Dendritic cell treated with granulocyte-macrophage colony-stimulating factor and Interleukin-4, amounts not matched to agents 40 ng/mL and 50 ng/mL, for 4 days (primary cell): Measurements from ENCODE around the gene VDR.

Experiments
- H3K27ac Mint-ChIP-seq: one replicate; pipeline ENCODE4 v1.8.0; 2022; ENCODE audit warnings: mild to moderate bottlenecking, mixed read lengths
- H3K27me3 Mint-ChIP-seq: one replicate; pipeline ENCODE4 v1.8.0; 2022; ENCODE audit warnings: mild to moderate bottlenecking, mixed read lengths
- H3K36me3 Mint-ChIP-seq: one replicate; pipeline ENCODE4 v1.8.0; 2022; ENCODE audit warnings: low read depth, mixed read lengths
- H3K4me1 Mint-ChIP-seq: one replicate; pipeline ENCODE4 v1.8.0; 2022; ENCODE audit warnings: low read depth, mixed read lengths
- H3K4me3 Mint-ChIP-seq: one replicate; pipeline ENCODE4 v1.8.0; 2022; ENCODE audit warnings: mild to moderate bottlenecking, moderate library complexity, mixed read lengths
- H3K9me3 Mint-ChIP-seq: one replicate; pipeline ENCODE4 v1.8.0; 2022; ENCODE audit warnings: mixed read lengths
- intact Hi-C: fragments of 100-400 bp; cut with micrococcal nuclease; formaldehyde crosslinking; loops from one replicate; pipeline ENCODE4 v1.15.0; 2022

Gene VDR

GRCh38 chr12:47802312-47802711 lies 102.5 kb downstream of the VDR start:
- H3K27me3 Mint-ChIP-seq, result no peaks in the 10 kb centered on the region
- H3K9me3 Mint-ChIP-seq, result no peaks in the 10 kb centered on the region
- H3K4me1 Mint-ChIP-seq, result peaks cover 86% of the 10 kb centered on the region
- H3K4me3 Mint-ChIP-seq, result peak overlapping the region; percentile 17
- peaks cover 27% of the 10 kb centered on the region for H3K36me3 Mint-ChIP-seq
- intact Hi-C loops, result no loop called here
- peak overlapping the region; percentile 84 for H3K27ac Mint-ChIP-seq

DNA sequence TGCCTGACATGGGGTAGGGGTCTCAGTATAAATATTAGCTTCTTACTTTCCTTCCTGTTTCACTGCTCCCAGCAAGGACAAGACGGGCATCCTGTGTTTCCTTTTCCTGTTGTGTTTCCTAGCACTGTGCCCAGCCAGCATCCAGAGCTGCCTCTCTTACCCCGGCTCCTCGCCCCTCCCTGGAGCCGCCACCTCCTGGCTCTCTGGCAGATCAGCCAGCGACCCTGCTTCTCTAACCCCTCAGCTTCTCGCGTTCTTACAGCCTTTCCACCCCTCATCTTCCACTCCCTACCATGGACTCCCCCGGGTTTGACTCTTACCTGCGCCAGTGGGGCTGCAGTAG lies 102.9 kb downstream of the VDR start:
- peak overlapping the region; percentile 84 for H3K27ac Mint-ChIP-seq
- H3K9me3 Mint-ChIP-seq, result no peaks in the 10 kb centered on the region
- H3K4me3 Mint-ChIP-seq, result peak overlapping the region; percentile 17
- peaks cover 31% of the 10 kb centered on the region for H3K36me3 Mint-ChIP-seq
- intact Hi-C loops, result loop anchor here (2.0 kb wide), 1 partner anchor 35 kb away; no protein-coding TSS in a partner anchor
- no peaks in the 10 kb centered on the region for H3K27me3 Mint-ChIP-seq
- peaks cover 82% of the 10 kb centered on the region for H3K4me1 Mint-ChIP-seq

DNA sequence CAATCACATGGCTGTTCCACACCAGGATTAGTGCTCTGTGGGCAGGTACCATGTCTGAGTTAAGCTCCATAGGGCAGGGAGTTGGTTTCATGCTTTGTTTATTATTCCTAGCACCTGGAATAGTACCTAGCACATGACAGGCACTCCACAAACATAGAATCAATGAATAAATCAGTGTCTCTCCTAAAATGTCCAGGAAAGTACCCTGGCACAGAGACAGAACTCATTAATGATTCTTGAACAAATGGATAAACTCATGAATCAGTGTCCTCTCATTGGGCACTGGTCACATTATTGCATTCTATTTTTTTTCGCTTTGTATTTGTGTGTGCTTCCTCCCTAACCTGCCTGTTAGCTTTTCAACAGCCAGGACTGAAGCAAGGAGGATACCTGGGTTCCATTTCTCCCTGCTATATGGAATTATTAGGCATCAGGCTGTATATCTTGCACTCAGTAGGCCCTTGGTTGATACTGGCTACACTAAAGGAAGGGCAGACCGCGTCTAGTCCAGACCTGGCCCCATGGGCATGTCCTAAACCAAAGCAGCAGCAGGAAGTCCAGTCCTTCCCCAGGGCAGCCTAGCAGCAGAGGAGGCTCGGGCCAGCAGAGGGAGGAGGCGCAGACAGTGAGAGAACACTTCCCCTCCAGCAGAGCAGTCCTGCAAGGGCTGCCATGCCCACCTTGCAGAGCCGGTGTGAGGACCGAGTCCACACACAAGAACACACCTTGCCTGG lies 103.5 kb downstream of the VDR start:
- Mint-ChIP-seq H3K9me3 (no peaks in the 10 kb centered on the region), H3K27ac (peak overlapping the region; percentile 84), H3K4me1 (peaks cover 76% of the 10 kb centered on the region), H3K4me3 (no peak overlapping the region), H3K36me3 (peaks cover 37% of the 10 kb centered on the region), H3K27me3 (no peaks in the 10 kb centered on the region)
- intact Hi-C loops, result loop anchor here (2.0 kb wide), 1 partner anchor 35 kb away; no protein-coding TSS in a partner anchor

GRCh38 chr12:47800582-47800981 lies 104.2 kb downstream of the VDR start:
- H3K4me1 Mint-ChIP-seq, result peaks cover 72% of the 10 kb centered on the region
- intact Hi-C loops, result loop anchor here (2.0 kb wide), 1 partner anchor 36 kb away; no protein-coding TSS in a partner anchor
- H3K9me3 Mint-ChIP-seq, result no peaks in the 10 kb centered on the region
- H3K27me3 Mint-ChIP-seq, result no peaks in the 10 kb centered on the region
- no peak overlapping the region for H3K4me3 Mint-ChIP-seq
- peaks cover 43% of the 10 kb centered on the region for H3K36me3 Mint-ChIP-seq
- peak overlapping the region; percentile 84 for H3K27ac Mint-ChIP-seq

DNA sequence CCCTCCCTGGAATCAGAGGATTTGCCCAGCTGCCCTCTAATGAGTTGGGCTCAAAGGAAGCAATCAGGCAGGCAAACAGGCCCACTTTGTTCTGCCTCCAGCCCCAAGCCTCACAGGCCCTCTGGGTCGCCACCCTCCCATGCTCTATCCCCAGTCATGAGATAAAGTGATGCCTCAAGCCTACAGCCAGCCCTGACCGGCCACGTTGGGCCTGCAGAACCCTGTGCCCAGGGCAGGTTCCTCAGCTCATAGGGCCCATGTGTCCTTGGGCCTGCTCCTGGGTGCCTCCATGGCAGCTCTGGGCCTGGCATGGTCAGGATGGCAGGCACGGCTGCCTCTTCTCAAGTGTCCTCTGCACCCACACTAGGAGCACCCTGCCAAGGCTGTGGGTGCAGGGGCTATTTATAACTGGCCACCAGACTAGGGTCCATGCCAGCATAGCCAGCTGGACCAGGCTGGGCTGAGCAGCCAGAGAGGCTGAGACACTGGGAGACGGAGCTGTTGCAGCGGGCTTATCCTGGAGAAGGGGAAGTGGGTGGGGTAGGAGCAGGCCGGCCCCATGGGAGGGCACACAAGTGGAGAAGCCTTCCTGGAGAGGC lies 105.3 kb downstream of the VDR start:
- H3K27ac Mint-ChIP-seq, result peak overlapping the region; percentile 31
- peaks cover 43% of the 10 kb centered on the region for H3K36me3 Mint-ChIP-seq

DNA sequence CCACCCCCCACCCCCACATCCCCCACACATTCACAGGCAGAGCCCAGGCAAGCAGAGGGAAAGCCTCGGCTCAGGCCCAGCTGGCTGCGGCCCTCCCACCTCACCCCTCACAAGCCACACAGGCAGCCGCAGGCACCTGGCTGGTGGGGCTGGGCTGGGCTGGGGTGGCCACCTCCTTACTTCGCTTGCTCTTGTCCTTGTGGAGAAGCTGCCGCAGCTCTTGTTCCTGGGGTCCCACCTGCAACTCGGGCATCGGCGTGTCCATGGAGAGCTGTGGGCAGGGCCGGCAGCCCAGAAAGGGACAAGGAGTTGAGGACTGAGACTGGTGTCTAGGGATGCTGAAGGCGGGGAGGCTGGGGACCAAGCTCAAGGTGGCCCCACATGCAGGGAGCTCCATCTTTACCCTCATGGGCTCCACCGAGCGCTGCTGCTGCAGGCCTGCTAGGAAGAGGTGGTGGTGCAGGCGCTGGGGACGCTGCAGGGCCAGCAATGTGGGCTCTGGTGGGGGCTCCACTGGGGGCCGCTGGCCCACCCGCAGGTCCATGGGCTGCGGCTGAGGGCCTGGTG lies 106.3 kb downstream of the VDR start:
- peaks cover 50% of the 10 kb centered on the region for H3K4me1 Mint-ChIP-seq
- H3K4me3 Mint-ChIP-seq, result no peak overlapping the region
- H3K27me3 Mint-ChIP-seq, result no peaks in the 10 kb centered on the region
- intact Hi-C loops, result no loop called here
- no peaks in the 10 kb centered on the region for H3K9me3 Mint-ChIP-seq
- peaks cover 53% of the 10 kb centered on the region for H3K36me3 Mint-ChIP-seq
- H3K27ac Mint-ChIP-seq, result no peak overlapping the region

More for the DNA sequence above, 105.3 kb downstream of the VDR start:
- Mint-ChIP-seq H3K9me3 (no peaks in the 10 kb centered on the region), H3K4me3 (no peak overlapping the region), H3K27me3 (no peaks in the 10 kb centered on the region), H3K4me1 (peaks cover 60% of the 10 kb centered on the region)
- intact Hi-C loops, result no loop called here

- Mint-ChIP-seq H3K27ac (no peak overlapping the region), H3K36me3 (peaks cover 63% of the 10 kb centered on the region), H3K4me1 (peaks cover 40% of the 10 kb centered on the region), H3K27me3 (no peaks in the 10 kb centered on the region), H3K4me3 (no peak overlapping the region), H3K9me3 (no peaks in the 10 kb centered on the region)
- intact Hi-C loops, result no loop called here
Observed at GRCh38 chr12:47797441-47797840, 107.4 kb downstream of the VDR start.

GRCh38 chr12:47795814-47796411 lies 108.9 kb downstream of the VDR start:
- Mint-ChIP-seq H3K4me1 (peaks cover 30% of the 10 kb centered on the region), H3K4me3 (no peak overlapping the region), H3K9me3 (no peaks in the 10 kb centered on the region), H3K27ac (no peak overlapping the region), H3K27me3 (no peaks in the 10 kb centered on the region), H3K36me3 (peaks cover 78% of the 10 kb centered on the region)
- intact Hi-C loops, result no loop called here

DNA sequence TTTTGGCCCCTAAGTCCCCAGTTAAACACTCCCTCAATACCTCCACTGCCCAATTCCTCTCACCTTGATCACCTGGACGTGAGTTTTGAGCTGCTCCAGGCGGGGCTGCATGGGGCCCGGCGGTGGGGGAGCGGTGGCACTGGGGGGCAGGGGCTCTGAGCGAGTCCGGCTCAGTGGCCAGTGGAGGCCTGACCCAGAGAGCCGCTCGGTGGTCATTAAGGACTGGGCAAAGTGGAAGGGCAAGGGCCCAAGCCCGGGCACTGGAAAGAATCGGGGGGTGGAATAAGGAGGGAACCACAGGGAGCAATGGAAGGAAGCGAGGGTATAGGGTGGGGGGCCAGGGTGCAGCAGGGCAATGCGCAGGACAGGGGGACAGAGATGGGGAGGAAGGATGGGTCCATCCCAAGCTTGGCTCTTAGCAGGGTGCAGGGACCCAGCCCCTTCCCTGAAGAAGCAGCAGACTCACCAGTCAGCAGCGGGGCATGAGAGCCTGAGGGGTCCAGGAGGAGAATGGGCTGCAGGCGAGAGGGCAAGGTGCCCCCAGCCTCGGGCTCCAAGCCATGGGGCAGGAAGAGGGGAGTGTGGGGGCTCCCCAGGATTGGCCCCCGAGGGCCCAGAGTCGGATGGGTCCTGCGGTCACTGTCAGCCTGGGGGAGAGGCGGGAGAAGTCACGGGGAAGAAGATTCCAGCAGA lies 109.5 kb downstream of the VDR start:
- Mint-ChIP-seq H3K4me3 (no peak overlapping the region), H3K27me3 (no peaks in the 10 kb centered on the region), H3K4me1 (peaks cover 30% of the 10 kb centered on the region), H3K36me3 (peaks cover 85% of the 10 kb centered on the region), H3K9me3 (no peaks in the 10 kb centered on the region), H3K27ac (no peak overlapping the region)
- intact Hi-C loops, result no loop called here

DNA sequence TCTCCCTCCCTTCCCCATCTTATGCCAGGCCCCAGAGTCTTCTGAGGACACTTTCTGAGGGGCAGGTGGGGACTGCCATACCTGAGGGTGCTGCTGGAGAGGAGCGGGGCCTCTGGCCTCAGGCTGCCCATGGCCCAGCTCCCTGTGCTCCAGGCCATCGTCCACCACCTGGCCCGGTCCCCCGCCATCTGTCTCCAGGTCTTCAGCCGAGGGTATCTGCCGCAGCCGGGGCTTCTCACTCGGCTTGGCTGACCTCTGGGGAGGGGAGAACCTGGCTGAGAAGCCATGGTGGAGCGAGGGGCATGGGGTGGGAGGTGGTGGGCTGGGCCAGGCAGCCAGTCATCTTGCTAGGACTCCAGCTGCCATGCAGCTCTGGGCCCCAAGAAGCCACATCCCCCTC lies 110.1 kb downstream of the VDR start:
- Mint-ChIP-seq H3K9me3 (no peaks in the 10 kb centered on the region), H3K27ac (no peak overlapping the region), H3K4me1 (peaks cover 26% of the 10 kb centered on the region), H3K36me3 (peaks cover 91% of the 10 kb centered on the region), H3K27me3 (no peaks in the 10 kb centered on the region), H3K4me3 (no peak overlapping the region)
- intact Hi-C loops, result no loop called here

DNA sequence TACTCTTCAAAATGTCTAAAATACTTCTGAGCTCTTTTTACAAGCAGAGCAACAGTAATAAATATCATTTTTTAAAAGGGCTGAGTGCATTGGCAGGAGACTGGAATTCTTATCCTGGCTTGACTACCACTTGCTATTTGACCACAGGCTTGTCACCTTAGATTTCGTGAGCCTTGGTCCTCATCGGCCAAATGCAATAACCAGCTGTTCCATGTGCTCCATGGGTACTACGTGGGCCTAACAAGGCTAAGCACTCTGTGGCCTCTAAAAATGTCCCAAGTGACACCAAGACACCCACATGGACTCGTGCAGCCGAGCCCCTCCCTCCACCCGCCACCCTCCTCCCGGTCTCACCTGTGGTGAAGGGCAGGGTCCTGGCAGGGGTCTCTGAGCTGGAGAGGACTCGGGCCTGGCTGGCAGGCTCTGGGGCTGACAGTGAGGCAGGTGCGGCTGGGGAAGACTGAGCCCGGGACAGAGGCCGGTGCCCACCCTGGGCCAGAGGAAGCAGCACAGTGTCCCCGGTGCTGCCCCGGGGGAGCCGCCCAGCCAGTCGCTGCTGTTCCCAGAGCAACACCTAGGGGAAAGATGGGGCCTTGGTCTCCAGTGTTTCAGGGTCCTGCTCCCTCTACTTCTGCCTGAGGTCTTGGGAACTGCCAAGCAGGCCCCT lies 111.6 kb downstream of the VDR start:
- Mint-ChIP-seq H3K9me3 (no peaks in the 10 kb centered on the region), H3K4me3 (no peak overlapping the region), H3K36me3 (peaks cover 100% of the 10 kb centered on the region), H3K4me1 (peaks cover 18% of the 10 kb centered on the region), H3K27ac (no peak overlapping the region), H3K27me3 (no peaks in the 10 kb centered on the region)
- intact Hi-C loops, result no loop called here

- Mint-ChIP-seq H3K27me3 (no peaks in the 10 kb centered on the region), H3K36me3 (peaks cover 100% of the 10 kb centered on the region), H3K4me1 (peaks cover 13% of the 10 kb centered on the region), H3K9me3 (no peaks in the 10 kb centered on the region), H3K27ac (no peak overlapping the region), H3K4me3 (no peak overlapping the region)
- intact Hi-C loops, result no loop called here
Observed at GRCh38 chr12:47791874-47792273, 112.9 kb downstream of the VDR start.
